Transverse colon (tissue), 4 donors: ENCODE measurements around the gene MED9. TPM values are rescaled to one million over a fixed set of nuclear protein-coding genes. Genes with fewer than 3 reads are reported as not detected.

ENCODE experiments used
- DNase-seq: peaks from one replicate; pipeline ENCODE4 v3.0.0-alpha.2; 2019
- H3K27ac ChIP-seq, 4 donors: fragments of 200-600 bp; sonication (generic); 2 replicates each; pipeline ENCODE4 v1.5.1; 2016 to 2018; ENCODE audit warnings: inconsistent platforms in 4 of 4
- H3K27me3 ChIP-seq: fragments of 200-600 bp; sonication (generic); 2 replicates; pipeline ENCODE4 v1.5.1; 2017; ENCODE audit warnings: inconsistent platforms
- H3K36me3 ChIP-seq, 4 donors: fragments of 200-600 bp; sonication (generic); 2 replicates each; pipeline ENCODE4 v1.5.1; 2017 to 2019; ENCODE audit warnings: inconsistent platforms in 4 of 4
- H3K4me1 ChIP-seq, 4 donors: fragments of 200-600 bp; sonication (generic); 2 replicates each; pipeline ENCODE4 v1.5.1; 2017 to 2020; ENCODE audit warnings: inconsistent platforms in 4 of 4
- H3K4me3 ChIP-seq, 4 donors: fragments of 200-600 bp; sonication (generic); 1 replicate in 1 of 4; 2 replicates in 3 of 4; pipeline versions ENCODE4 v1.5.1 to v1.6.1; 2017 to 2019; ENCODE audit warnings: inconsistent platforms in 4 of 4
- H3K9me3 ChIP-seq, 2 donors: fragments of 200-600 bp; sonication (generic); 2 replicates each; pipeline ENCODE4 v1.5.1; 2017 to 2019; ENCODE audit warnings: inconsistent platforms in 2 of 2
- CTCF ChIP-seq, 5 experiments: fragments of 200-600 bp in 3 of 5; fragments of 450-650 bp in 2 of 5; sonication (generic) in 3 of 5; IDR thresholded peaks; 1 replicate in 2 of 5; 2 replicates in 3 of 5; pipeline ENCODE4 v1.5.1; 2016 to 2017; ENCODE audit warnings: antibody characterized with exemption in 5 of 5, inconsistent platforms in 3 of 5, mild to moderate bottlenecking in 2 of 5, moderate library complexity in 1 of 5
- EP300 ChIP-seq: sonication (generic); formaldehyde crosslinking; IDR thresholded peaks from one replicate; pipeline ENCODE4 v1.6.1; 2017; ENCODE audit warnings: antibody characterized with exemption, low read depth
- POLR2A ChIP-seq: fragments of 450-650 bp; IDR thresholded peaks from one replicate; pipeline ENCODE4 v1.6.1; 2016; ENCODE audit warnings: antibody characterized with exemption, mild to moderate bottlenecking, moderate library complexity
- POLR2AphosphoS5 ChIP-seq, 3 donors: sonication (generic); formaldehyde crosslinking; IDR thresholded peaks; one replicate each; pipeline ENCODE4 v1.6.1; 2016; ENCODE audit warnings: antibody characterized with exemption in 3 of 3
- WGBS, 2 donors: methylation state at CpG; one replicate each; pipeline ENCODE4 v1.1.5; 2018; ENCODE audit warnings: low coverage in 1 of 2; 5-methylcytosine and 5-hydroxymethylcytosine counted together
- in situ Hi-C, 4 donors: fragments of 200-750 bp; cut with MboI; loops; one replicate each; pipeline versions ENCODE4 v1.15.0 to v1.15.1; 2017; ENCODE audit warnings: low sequenced_read_pairs in 3 of 4, low pct_ligation_motif_present in 1 of 4, low pct_unique_long_range_greater_than_20kb in 1 of 4
- intact Hi-C: fragments of 100-400 bp; cut with DNase I; formaldehyde crosslinking; loops from one replicate; pipeline ENCODE4 v1.15.1; 2023; ENCODE audit warnings: low total_unique reads
- total RNA-seq, 4 donors: library from RNA; depleted of rRNA; stranded (reverse); fragments of >200 nt; gene quantifications; one replicate each; pipeline ENCODE4 v1.1.0, GENCODE V29; 2016

The MED9 gene
- total RNA-seq, 4 donors from 2014 or later, result 15.0 to 90.0 (median 25.2) TPM

GRCh38 chr17:17511293-17511741 is 34.5 kb downstream of the MED9 start:
- Histone ChIP-seq H3K36me3 (no peaks in the 10 kb centered on the region), H3K4me3 (no peak overlapping the region), H3K27ac (no peak overlapping the region), H3K27me3 (no peaks in the 10 kb centered on the region), H3K4me1 (peaks cover 0 to 9% (median 5%) of the 10 kb centered on the region in 4 donors), H3K9me3 (no peaks in the 10 kb centered on the region)
- no peak for DNase-seq
- TF ChIP-seq EP300 (no peak), POLR2A (no peak), POLR2AphosphoS5 (IDR thresholded peaks at IDR 0.05) (no peak), CTCF (IDR thresholded peaks at IDR 0.05) (no peak)
- 92% methylated on average over 12 of the region's 12 CpGs; no CpG with 5 or more reads in 1 of the 2 donors for WGBS, 2 donors
- in situ Hi-C loops, result no loop called here
- intact Hi-C loops, result loop anchor here (10.0 kb wide), 1 partner anchor 123 kb away; no protein-coding TSS in a partner anchor

GRCh38 chr17:17511881-17512858 is 35.4 kb downstream of the MED9 start:
- in situ Hi-C loops (no loop called here), intact Hi-C loops (loop anchor here (10.0 kb wide), 1 partner anchor 123 kb away; no protein-coding TSS in a partner anchor)
- no peak overlapping the region for H3K27ac ChIP-seq
- no peak overlapping the region for H3K4me3 ChIP-seq
- H3K27me3 ChIP-seq, result no peaks in the 10 kb centered on the region
- TF ChIP-seq POLR2A (no peak), POLR2AphosphoS5 (IDR thresholded peaks at IDR 0.05) (no peak), CTCF (IDR thresholded peaks at IDR 0.05) (no peak), EP300 (no peak)
- no peak for DNase-seq
- WGBS, 2 donors, result 93% methylated on average over 29 of the region's 29 CpGs; no CpG with 5 or more reads in 1 of the 2 donors
- H3K9me3 ChIP-seq, result no peaks in the 10 kb centered on the region
- no peaks in the 10 kb centered on the region for H3K36me3 ChIP-seq
- peaks cover 0 to under 1% (median 0%) of the 10 kb centered on the region in 4 donors for H3K4me1 ChIP-seq

- DNase-seq, result no peak
- in situ Hi-C loops, result no loop called here
Observed at GRCh38 chr17:17512866-17513265, 36.1 kb downstream of the MED9 start.

More at GRCh38 chr17:17512866-17513265, 36.1 kb downstream of the MED9 start:
- H3K27me3 ChIP-seq, result no peaks in the 10 kb centered on the region
- H3K4me1 ChIP-seq, result no peaks in the 10 kb centered on the region
- WGBS, 2 donors, result 95% methylated on average over 5 of the region's 5 CpGs; no CpG with 5 or more reads in 1 of the 2 donors
- H3K9me3 ChIP-seq, result no peaks in the 10 kb centered on the region
- no peak overlapping the region for H3K4me3 ChIP-seq
- TF ChIP-seq EP300 (no peak), POLR2A (no peak), CTCF (IDR thresholded peaks at IDR 0.05) (no peak), POLR2AphosphoS5 (IDR thresholded peaks at IDR 0.05) (no peak)
- no peak overlapping the region for H3K27ac ChIP-seq
- no peaks in the 10 kb centered on the region for H3K36me3 ChIP-seq
- intact Hi-C loops, result loop anchor here (10.0 kb wide), 1 partner anchor 122 kb away; no protein-coding TSS in a partner anchor
